ENCODE data around the gene GUCY1A2.

Gene GUCY1A2

DNA sequence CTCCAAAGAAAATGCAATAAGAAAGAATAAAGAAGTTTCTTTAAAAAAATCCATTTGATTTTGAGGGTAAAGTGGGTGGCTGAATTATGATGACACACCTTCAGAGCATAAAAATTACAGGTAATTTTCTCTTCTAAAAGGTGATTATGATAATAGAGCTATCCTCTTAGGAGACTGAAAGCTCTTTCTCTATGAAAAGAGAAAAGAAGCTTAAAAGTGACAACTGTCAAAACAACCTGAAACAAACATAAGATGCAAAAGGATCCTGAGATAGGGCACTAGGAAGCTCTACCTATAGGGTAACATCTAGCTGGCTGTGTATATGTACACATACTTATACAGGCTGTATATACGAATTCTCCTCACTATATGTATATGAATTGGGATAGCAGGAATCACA lies 270.2 kb downstream of the GUCY1A2 start:
- peak in 1 of 51 donors; percentile 25 for DNase-seq

DNA sequence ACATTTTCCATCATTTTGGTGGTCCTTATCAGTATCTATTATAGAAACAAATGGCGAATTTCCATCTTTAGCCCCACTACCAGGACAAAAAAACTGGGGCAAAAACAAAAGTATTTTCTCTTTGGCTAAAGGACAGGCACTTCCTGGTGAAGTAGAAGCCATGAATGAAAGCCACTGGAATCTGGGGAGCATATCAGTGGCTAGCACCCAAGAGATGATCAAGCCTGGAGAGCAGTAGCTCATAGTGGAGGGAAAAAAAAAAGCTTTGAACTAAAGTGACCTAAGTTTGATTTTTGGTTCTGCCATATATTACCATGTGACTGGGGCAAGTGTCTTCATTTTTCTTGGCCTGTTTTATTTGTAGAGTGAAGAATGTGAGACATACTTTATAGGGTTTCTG lies 272.3 kb downstream of the GUCY1A2 start:
- DNase-seq: no peak

DNA sequence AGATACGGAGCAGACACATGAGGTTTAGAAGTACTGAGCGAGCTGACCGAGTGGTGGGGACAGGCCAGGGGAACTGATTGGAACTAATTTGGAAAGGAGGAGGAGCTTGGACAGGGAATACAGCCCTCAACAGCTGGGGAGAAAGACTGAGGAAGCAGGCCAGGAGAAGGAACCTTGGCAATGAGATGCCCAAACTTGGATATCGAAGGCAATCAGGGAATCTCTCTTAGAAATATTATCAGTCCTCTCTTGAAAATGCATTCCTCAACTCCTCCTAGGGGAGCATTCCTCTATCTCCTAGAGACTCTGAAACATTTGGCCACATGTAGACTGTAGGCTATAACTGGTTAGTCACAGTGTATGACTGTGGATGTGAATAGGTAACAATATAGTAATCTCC lies 284.6 kb downstream of the GUCY1A2 start:
- DNase-seq: no peak

DNA sequence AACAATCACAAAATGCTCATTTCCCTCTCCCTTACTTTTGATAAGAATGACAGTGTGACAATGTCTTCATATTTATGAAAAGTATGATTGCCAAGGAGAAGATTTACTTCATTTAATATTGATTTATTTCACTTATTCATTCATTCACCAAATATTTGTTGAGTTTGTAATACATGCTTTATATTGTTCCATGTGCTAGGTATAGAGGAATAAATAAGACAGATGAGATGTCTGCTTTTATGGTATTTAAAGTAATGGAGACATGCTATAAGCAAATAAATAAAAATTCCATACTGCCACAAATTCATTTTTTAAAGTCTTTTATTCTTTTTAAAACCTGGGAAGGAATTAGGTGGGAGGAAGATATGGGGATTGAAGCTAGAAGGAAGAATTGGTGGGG lies 289.4 kb downstream of the GUCY1A2 start:
- DNase-seq: no peak

DNA sequence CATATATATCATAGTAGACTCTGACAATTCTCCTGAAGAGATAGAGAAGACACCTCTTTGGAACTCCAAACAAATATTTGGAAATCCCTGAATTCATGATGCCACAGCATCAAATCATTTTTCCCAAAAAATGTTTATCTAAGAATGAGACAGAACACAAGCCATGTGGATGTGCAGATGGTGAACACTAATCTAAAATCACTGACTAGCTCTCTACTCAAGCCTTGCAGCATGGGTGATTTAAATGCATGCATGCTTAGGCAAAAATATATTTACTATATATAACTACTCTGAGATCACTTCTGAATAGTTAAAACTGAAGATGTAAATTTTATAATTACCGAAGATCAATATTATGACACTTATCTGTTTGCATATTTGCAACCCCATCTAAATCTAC lies 289.9 kb downstream of the GUCY1A2 start:
- DNase-seq: no peak

DNA sequence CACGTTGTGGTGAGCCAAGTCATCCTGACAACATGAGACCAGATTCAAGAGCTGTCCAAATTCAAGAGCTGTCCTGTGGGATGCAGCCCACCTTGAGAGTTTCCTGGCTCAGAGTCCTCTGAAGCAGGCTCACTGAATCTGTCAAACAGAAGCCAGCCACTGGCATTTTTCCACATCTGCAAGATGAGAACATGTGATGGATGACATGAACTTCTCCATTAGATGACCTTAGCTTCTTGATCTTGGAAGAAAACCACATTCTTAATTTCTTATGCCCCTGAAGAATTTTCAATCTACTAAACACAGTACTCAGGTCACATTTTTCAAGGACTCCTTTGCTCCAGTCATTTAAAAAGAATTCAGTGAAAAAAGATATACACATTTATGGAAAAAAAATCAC lies 291.0 kb downstream of the GUCY1A2 start:
- no peak for DNase-seq

DNA sequence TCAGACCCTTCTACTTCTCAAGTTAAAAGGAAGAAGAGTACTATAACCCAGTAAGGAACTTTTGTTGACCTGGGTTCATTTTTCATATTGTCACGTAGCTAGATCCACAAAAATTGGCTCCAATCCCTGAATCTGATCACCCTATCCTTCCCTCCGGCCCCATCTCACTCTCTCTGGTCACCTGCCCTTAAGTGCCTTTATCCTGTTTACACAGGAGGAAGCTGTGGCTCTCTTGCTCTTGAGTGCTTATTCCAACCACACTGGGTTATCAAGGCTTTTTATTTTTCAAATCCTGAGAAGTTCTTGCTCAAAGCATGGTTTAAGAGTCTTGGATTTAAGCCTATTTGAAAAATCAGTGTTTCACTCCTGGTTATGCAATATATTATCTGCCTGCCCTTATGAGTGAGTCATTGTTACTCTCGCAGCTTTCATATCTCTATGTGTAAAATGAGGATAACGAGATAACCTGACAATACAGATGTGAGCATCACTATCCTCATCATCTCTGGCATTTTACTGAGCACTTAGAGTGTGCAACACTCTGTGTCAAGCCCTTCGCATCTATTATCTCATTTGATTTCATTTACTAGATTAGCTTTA lies 293.9 kb downstream of the GUCY1A2 start:
- DNase-seq: no peak

DNA sequence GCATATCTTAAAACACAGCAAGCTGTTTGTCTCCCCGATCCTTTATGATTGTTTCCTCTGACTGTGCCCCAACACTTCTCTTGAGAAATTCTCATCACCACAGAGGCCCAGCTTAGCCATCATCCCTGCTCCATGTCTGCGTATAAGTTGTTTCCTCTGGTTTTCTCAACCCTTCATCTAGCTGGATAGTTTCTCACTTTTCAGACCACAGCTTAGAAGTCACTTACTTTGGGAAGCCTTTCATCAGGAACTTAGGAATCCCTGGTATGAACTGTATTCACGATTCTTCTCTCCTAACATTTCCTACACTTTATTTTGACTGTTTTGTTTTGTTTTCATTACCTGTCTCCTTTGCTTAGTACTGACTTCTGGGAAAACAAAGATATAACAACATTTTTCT lies 295.2 kb downstream of the GUCY1A2 start:
- DNase-seq: no peak

DNA sequence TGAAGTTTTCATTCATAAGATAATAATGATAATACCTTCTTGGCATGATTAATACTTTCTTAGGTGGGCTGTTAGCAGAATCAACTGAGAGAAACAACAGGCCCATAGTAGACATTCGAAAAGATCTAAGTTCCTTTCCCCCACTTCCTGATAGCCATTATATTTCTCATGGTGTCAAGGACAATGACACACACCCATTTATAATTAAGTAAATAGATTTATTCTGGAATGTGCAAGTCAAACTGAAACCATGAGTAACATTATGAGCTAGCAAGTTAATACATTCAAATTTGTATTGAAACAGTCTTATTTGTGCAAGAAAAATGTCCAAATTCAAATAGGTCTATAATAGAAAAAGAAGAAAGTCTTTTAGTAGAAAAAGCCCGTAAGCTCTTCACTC lies 301.1 kb downstream of the GUCY1A2 start:
- DNase-seq: no peak

DNA sequence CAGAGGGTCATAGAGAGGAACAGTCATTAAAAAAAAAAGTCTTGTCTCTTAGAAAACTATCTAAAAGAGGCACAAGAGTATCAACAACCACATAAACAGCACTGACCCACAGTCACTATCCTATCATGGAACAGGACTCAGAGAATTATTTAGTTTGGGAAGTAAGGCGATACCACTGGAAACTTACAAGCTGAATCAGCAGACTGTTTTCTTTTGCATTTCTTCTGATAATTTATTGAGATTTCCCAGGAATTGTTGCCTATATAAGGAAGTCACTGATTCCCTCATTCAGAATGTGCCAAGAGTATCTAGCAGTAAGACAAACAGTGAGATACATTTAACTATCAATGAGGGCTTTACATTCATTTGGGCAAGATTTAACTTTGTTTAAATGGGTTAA lies 304.1 kb downstream of the GUCY1A2 start:
- no peak for DNase-seq

DNA sequence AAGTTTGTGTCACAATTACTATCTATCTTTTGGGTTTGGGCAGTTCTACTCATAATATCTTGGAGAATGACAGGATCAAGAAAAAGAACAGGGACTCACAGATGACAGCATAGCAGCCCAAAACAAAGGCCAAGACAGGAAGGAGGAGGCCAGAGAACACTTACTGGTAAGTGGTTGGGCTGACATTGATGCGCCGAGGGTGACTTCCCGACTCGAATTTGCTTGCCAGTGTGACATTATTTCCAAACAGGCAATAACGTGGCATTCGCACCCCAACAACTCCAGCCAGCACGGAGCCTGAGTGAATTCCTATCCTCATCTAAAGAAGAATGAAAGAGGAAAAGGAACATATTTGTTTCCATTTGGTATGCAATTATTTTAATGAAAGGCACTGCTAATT lies 309.9 kb downstream of the GUCY1A2 start:
- no peak for DNase-seq

DNA sequence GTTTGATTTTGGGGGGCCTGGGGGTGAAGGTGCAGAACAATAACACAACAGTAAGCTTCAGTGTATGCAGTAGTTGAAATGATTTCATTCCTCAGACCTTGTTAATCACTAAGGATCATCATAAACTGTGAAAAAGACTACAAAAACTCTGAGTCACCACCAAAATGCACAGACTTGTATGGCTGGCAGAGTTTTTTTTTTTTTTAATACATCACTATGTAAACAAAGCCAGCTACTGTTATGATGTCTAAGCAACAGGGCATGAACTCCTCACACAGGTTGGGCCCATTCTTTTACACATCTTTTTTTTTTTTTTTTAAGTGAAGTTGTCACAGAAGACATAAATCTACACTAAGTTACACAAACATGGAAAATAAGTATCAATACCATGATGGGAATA lies 311.9 kb downstream of the GUCY1A2 start:
- no peak for DNase-seq

DNA sequence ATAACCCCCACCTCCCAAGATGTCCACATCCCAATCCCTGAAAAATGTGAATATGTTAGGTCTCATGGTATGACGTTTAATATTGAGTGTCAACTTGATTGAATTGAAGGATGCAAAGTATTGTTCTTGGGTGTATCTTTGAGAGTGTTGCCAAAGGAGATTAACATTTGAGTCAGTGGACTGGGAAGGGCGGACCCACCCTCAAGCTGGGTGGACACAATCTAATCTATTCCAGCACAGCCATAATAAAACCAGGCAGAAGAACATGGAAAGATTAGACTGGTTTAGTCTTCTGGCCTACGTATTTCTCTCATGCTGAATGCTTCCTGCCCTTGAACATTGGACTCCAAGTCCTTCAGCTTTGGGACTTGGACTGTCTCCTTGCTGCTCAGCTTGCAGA lies 315.5 kb downstream of the GUCY1A2 start:
- no peak for DNase-seq

DNA sequence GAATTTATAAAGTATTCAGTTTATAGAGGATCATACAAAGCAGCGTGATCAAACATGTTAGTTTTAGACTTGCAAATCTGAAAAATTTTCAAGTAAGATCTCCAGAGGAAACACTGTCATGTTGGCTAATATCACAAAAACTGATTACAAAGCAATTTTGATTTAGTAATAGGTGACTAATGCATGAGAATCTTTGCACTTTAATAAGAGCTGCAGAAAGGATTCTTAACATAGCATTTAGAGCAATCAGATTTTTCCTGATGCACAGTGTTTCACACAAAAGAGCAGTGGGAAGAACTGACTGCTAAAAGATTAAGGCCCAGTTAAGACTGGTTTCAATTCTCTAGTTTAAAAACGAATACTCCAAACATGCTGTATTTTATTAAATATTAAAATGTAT lies 321.2 kb downstream of the GUCY1A2 start:
- no peak for DNase-seq

DNA sequence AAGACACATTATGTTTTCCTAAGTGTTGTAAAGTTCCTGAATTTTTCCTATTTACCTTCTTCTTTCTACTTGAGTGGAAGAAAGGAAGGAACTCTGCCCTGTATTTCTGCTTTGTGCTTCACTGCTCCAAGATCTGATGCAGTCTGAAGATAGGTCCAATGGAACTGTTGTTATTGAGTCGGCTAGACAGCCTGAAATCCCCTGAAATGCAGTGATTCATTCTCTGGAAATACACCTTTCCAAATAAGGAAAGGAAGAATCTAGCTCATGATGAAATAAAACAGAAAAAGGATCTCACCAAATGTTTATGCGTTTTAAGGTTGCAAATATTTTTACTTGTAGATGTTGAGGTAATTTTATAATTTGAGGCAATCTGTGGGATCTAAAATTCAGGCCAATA lies 322.8 kb downstream of the GUCY1A2 start:
- DNase-seq: no peak

DNA sequence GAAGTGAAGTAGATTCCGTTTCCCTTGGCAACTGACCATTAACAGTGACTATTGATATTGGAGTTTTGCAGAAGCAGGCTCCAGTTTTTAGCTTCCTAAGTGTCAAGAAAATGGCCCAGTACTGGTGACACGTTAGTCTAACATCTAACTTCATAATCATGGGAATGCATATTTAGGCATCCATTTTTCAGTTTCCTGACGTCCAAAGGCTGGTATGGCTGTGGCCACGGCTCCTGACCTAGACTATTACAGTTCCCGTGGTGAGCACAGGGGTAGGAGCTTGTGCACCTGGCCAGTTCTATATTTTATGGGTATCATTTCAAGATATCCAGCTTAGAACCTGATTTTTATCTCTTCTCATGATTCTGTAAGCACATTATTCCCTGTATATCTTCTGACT lies 323.8 kb downstream of the GUCY1A2 start:
- DNase-seq: no peak

DNA sequence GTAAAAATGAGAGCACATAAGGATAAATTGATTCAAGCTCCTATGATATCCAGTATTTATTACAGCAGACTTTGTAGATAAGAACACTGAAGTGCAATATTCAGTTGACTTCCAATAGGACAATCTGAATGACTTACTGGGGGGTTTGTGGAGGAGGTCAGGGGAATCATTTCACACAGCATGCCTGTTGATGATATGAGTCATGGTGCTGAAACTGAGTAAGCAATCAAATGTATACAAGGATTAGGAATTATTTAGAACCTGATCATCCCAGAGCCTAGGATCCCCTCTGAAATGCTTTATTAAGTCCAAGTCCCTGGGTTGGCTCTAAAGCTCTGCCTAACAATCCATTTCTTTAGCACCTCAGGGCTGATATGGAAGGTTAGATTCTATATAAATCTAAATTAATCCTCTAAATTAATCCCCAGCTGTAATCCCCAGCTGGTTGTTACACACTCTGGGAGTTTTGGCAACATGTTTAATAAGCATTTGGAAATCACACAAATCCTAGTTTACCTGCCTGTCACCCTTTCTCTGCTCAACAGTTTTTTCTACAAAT lies 326.4 kb downstream of the GUCY1A2 start:
- DNase-seq: no peak

DNA sequence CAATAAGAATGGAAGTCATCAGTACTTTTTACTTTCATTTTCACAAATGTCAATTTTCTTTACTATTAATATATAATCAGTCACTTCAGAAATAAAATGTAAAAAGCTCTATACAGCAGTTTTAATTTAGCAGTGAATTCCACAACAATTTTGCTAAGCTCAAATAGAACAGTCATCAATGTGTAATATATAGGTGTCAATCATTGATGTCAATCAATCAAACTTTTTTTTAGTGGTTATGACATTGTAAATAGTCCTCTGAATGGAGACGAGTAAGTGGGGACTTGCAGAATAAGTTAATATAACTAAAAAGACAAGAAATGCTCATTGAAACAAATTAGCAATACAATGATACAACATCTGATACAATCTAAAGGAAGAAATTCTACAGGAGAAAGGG lies 327.4 kb downstream of the GUCY1A2 start:
- no peak for DNase-seq

DNA sequence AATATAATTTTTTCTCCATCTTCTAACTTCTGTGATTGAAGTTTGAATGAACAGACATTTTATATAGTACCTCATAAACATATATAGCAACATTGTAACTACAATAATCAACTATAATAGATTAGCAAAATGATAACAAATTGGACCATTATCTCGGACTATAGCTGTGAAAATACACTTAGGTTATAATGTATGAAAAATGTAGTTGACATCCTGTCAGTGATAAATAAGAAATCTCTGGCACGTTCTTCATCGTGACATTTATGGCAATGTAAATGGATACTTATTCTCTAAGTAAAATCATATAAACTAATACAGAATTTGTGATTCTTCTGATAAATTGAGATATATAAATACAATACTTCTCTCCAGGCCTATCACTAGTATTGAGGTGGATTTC lies 333.3 kb downstream of the GUCY1A2 start:
- DNase-seq: no peak

DNA sequence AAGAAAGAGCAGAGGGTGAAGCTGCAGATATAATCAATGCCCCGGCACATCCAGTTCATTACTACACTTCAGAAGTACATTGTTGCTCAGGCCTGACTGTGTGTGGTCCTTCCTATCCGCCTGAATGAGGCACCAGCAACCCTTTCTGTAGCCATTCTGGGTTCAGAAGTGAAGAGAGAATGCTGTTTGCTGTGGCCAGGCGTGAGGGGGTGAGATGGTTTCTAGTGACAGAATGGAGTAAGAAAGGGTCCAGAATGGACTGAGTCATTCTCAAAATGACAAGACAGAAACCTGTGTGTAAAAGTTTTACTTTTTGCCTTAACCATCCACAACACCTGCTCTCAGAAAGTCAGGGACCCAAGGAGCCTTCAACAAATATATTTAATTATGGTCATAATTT lies 334.8 kb downstream of the GUCY1A2 start:
- DNase-seq: no peak

DNA sequence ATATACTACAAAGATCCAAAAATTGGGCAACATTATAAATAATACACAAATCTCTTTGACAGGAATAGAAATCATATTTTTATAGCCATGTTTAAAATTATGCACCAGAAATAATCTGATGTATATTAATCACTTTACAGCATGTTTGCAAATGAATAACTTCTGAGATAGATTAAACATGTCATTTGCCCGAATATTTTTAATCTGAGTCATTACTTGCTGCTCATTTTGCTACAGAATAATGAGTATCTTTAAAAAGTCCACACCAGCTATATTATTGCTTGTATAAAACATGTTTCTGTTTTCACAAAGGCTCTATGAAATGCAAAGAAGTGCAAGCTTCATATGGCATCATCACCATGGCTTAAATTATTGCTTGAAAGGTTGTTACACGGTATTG lies 336.8 kb downstream of the GUCY1A2 start:
- no peak for DNase-seq

DNA sequence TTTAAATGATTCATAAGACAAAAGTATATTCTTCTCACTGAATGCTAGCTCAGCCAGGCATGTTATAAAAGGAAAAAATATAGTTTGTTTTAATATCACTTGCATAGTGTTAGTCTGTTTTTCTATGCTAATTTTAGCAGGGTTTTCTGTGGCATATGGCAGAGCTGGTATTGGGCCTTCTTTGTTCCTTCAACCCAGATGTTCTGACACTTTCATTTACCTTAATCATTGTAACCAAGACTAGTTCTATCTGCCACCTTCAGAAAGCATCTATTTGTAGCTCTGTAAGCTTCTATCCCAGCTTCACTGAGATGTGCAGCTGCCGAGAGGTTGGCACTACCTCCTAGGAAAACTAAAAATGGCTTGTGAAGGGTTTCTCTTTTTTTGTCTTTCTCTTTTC lies 338.7 kb downstream of the GUCY1A2 start:
- DNase-seq: no peak

DNA sequence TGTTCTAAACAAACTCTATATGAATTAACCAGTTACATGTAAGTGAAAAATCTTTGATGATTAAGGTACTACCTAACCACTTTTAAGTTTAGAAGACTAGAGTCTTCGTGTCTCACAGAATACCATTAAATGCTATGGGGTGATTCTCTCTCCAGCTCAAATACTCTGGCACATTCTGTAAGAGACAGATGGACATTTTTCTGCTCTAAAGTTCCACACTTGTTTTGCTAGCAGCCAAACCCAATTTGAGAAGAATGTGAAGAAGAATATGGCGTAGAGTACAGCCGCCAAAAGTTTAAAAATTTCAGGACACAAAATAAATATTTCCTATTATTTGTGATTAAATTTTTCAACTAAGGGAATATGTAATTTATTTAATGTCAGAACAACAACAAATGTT lies 339.1 kb downstream of the GUCY1A2 start:
- DNase-seq: no peak

DNA sequence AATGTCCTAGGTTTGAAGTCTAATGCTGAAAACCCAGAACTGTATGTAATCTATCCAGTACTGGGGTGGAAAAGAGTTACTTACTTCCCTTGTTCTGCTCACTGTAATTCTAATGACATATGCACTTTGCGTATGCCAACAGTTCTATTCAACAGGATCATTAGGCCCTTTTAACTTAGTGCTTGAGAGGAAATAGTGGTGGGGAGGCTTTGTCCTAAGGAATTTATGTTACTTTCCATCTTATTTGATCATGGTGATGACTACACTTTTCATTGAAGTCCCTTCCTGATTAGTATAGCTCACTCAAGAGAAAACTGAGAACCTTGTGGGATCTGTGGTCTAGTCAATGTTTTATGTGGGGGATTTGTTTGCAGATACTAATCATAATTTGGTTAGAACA lies 348.2 kb downstream of the GUCY1A2 start:
- DNase-seq: no peak
